NCI-H2107 treated with DMSO at 0.1 percent for 48 hours (cell line): ENCODE results near the gene IGFL3.
"Not testable (repeated sequence)": the region's sequence is repeated elsewhere in the genome, so short reads cannot be mapped to it uniquely, and the experiment has no call there.

ENCODE experiments used
- DNase-seq: peaks from one replicate; lab custom pipeline; 2025; ENCODE audit not compliant: unreplicated experiment; lab: John Stamatoyannopoulos, UW

IGFL3 gene

GRCh38 chr19:46126086-46126580 lies 1.6 kb upstream of the IGFL3 start:
- DNase-seq, result no peak

GRCh38 chr19:46125447-46125846 lies 959 bp upstream of the IGFL3 start:
- DNase-seq, result no peak

- no peak for DNase-seq
Observed at GRCh38 chr19:46118136-46118535, 6.4 kb downstream of the IGFL3 start.

GRCh38 chr19:46116121-46116520 lies 8.4 kb downstream of the IGFL3 start:
- no peak for DNase-seq

GRCh38 chr19:46115396-46116106 lies 8.9 kb downstream of the IGFL3 start:
- no peak for DNase-seq

- no peak for DNase-seq
Observed at GRCh38 chr19:46113726-46114125, 10.8 kb downstream of the IGFL3 start.

- no peak for DNase-seq
Observed at GRCh38 chr19:46112527-46112926, 12.0 kb downstream of the IGFL3 start.

GRCh38 chr19:46111376-46111775 lies 13.1 kb downstream of the IGFL3 start:
- no peak for DNase-seq

- no peak for DNase-seq
Observed at GRCh38 chr19:46109876-46110275, 14.6 kb downstream of the IGFL3 start.

GRCh38 chr19:46107371-46107770 lies 17.1 kb downstream of the IGFL3 start:
- no peak for DNase-seq

GRCh38 chr19:46102333-46102732 lies 22.2 kb downstream of the IGFL3 start:
- DNase-seq, result not testable (repeated sequence)

- DNase-seq, result no peak
Observed at GRCh38 chr19:46101293-46101692, 23.2 kb downstream of the IGFL3 start.

- no peak for DNase-seq
Observed at GRCh38 chr19:46100344-46100743, 24.1 kb downstream of the IGFL3 start.

GRCh38 chr19:46090444-46090843 lies 34.0 kb downstream of the IGFL3 start:
- DNase-seq, result no peak

GRCh38 chr19:46089432-46089831 lies 35.1 kb downstream of the IGFL3 start:
- no peak for DNase-seq

GRCh38 chr19:46088101-46088500 lies 36.4 kb downstream of the IGFL3 start:
- no peak for DNase-seq

GRCh38 chr19:46085888-46086287 lies 38.6 kb downstream of the IGFL3 start:
- no peak for DNase-seq

GRCh38 chr19:46082728-46083050 lies 41.8 kb downstream of the IGFL3 start:
- no peak for DNase-seq

- peak; percentile 3 for DNase-seq
Observed at GRCh38 chr19:46081928-46082727, 42.4 kb downstream of the IGFL3 start.

GRCh38 chr19:46080561-46080960 lies 43.9 kb downstream of the IGFL3 start:
- DNase-seq, result no peak

- no peak for DNase-seq
Observed at GRCh38 chr19:46079576-46079975, 44.9 kb downstream of the IGFL3 start.

GRCh38 chr19:46078573-46079332 lies 45.7 kb downstream of the IGFL3 start:
- DNase-seq, result not testable (repeated sequence)
